Hepatocyte (in vitro differentiated cells): ENCODE measurements around the gene CCR3. TPM values are rescaled to one million over a fixed set of nuclear protein-coding genes. Genes with fewer than 3 reads are reported as not detected.

Source experiments
- DNase-seq: peaks from one replicate; pipeline ENCODE4 v3.0.0-alpha.2; 2016; ENCODE audit warnings: low spot score
- H2AFZ ChIP-seq: fragments of 200-600 bp; sonication (generic); 2 replicates; pipeline ENCODE4 v1.6.0; 2016; ENCODE audit warnings: antibody characterized with exemption, mild to moderate bottlenecking
- H3K27ac ChIP-seq: fragments of 200-600 bp; sonication (generic); 2 replicates; pipeline ENCODE4 v1.5.1; 2016; ENCODE audit warnings: mild to moderate bottlenecking
- H3K27me3 ChIP-seq: fragments of 200-600 bp; sonication (generic); 2 replicates; pipeline ENCODE4 v1.6.1; 2016
- H3K36me3 ChIP-seq: fragments of 200-600 bp; sonication (generic); replicated peaks from 2 replicates; pipeline ENCODE4 v1.5.1; 2016; ENCODE audit warnings: low read depth; ENCODE audit not compliant: insufficient read depth
- H3K4me1 ChIP-seq: fragments of 200-600 bp; sonication (generic); 2 replicates; pipeline ENCODE4 v1.5.1; 2016; ENCODE audit warnings: mild to moderate bottlenecking, moderate library complexity; ENCODE audit not compliant: insufficient read depth
- H3K4me2 ChIP-seq: fragments of 200-600 bp; sonication (generic); 2 replicates; pipeline ENCODE4 v1.6.0; 2016
- H3K4me3 ChIP-seq: fragments of 200-600 bp; sonication (generic); 2 replicates; pipeline ENCODE4 v1.5.1; 2016; ENCODE audit warnings: mild to moderate bottlenecking
- H3K79me2 ChIP-seq: fragments of 200-600 bp; sonication (generic); 2 replicates; pipeline ENCODE4 v1.6.0; 2017; ENCODE audit warnings: mild to moderate bottlenecking
- H3K9me2 ChIP-seq: fragments of 200-600 bp; sonication (generic); replicated peaks from 2 replicates; pipeline ENCODE4 v1.6.0; 2017; ENCODE audit warnings: mild to moderate bottlenecking; ENCODE audit not compliant: insufficient read depth
- H3K9me3 ChIP-seq: fragments of 200-600 bp; sonication (generic); 2 replicates; pipeline ENCODE4 v1.5.1; 2016; ENCODE audit warnings: low read depth, mild to moderate bottlenecking
- H4K20me1 ChIP-seq: fragments of 200-600 bp; sonication (generic); 2 replicates; pipeline ENCODE4 v1.6.0; 2016; ENCODE audit warnings: mild to moderate bottlenecking; ENCODE audit not compliant: insufficient read depth, poor library complexity, severe bottlenecking
- CTCF ChIP-seq: fragments of 200-600 bp; sonication (generic); IDR thresholded peaks from 2 replicates; pipeline ENCODE4 v1.5.1; 2016; ENCODE audit warnings: antibody characterized with exemption, mild to moderate bottlenecking; ENCODE audit not compliant: poor library complexity
- EZH2 ChIP-seq: fragments of 200-600 bp; sonication (generic); IDR thresholded peaks from 2 replicates; pipeline ENCODE4 v1.6.1; 2016; ENCODE audit warnings: antibody characterized with exemption, mild to moderate bottlenecking, borderline replicate concordance
- EZH2phosphoT487 ChIP-seq: fragments of 200-600 bp; sonication (generic); IDR thresholded peaks from one replicate; pipeline ENCODE4 v1.6.1; 2018; ENCODE audit warnings: antibody characterized with exemption, mild to moderate bottlenecking, low read depth, moderate library complexity; ENCODE audit not compliant: unreplicated experiment, severe bottlenecking
- WGBS: methylation state at CpG from one replicate; pipeline ENCODE4 v1.1.6; 2016; ENCODE audit warnings: low lambda C conversion rate; ENCODE audit errors: missing lambda C conversion rate; 5-methylcytosine and 5-hydroxymethylcytosine counted together
- polyA plus RNA-seq: library from polyadenylated mRNA; unstranded; fragments of >200 nt; fragmentation: Nextera tagmentation; extraction: Ambion mirVana; gene quantifications from 2 replicates; pipeline ENCODE4 v1.2.1, GENCODE V29; 2016
- total RNA-seq: library from RNA; depleted of rRNA; stranded (reverse); fragments of >200 nt; gene quantifications from 2 replicates; pipeline ENCODE4 v1.2.3, GENCODE V29; 2014

The CCR3 gene
- total and polyA plus RNA-seq, 2 experiments from 2014 or later = 0.12 TPM; not detected in 1

GRCh38 chr3:46278816-46279672 lies 36.8 kb downstream of the CCR3 start:
- H3K9me3 ChIP-seq = no peaks in the 10 kb centered on the region
- H3K36me3 ChIP-seq = no peaks in the 10 kb centered on the region

GRCh38 chr3:46280105-46280797 lies 38.0 kb downstream of the CCR3 start:
- H2AFZ ChIP-seq = no peak overlapping the region
- no peaks in the 10 kb centered on the region for H3K27me3 ChIP-seq
- no peak overlapping the region for H3K27ac ChIP-seq
- TF ChIP-seq CTCF (no peak), EZH2phosphoT487 (no peak)
- H3K36me3 ChIP-seq = no peaks in the 10 kb centered on the region
- 88% methylated on average over 5 of the region's 5 CpGs for whole genome bisulfite sequencing
- no peak overlapping the region for H3K4me2 ChIP-seq
- no peaks in the 10 kb centered on the region for H4K20me1 ChIP-seq
- no peak overlapping the region for H3K4me3 ChIP-seq
- H3K9me3 ChIP-seq = no peaks in the 10 kb centered on the region
- DNase-seq = peak; percentile 26
- H3K4me1 ChIP-seq = no peaks in the 10 kb centered on the region
- H3K79me2 ChIP-seq = no peaks in the 10 kb centered on the region
- no peaks in the 10 kb centered on the region for H3K9me2 ChIP-seq

More at GRCh38 chr3:46278816-46279672, 36.8 kb downstream of the CCR3 start:
- no peak for DNase-seq
- Histone ChIP-seq H3K9me2 (no peaks in the 10 kb centered on the region), H2AFZ (no peak overlapping the region), H4K20me1 (no peaks in the 10 kb centered on the region), H3K4me3 (no peak overlapping the region), H3K79me2 (no peaks in the 10 kb centered on the region), H3K4me1 (no peaks in the 10 kb centered on the region), H3K4me2 (no peak overlapping the region), H3K27me3 (no peaks in the 10 kb centered on the region), H3K27ac (no peak overlapping the region)
- 94% methylated on average over 3 of the region's 3 CpGs for WGBS
- TF ChIP-seq EZH2 (no peak), EZH2phosphoT487 (no peak), CTCF (no peak)

- Histone ChIP-seq H2AFZ (no peak overlapping the region), H3K4me2 (no peak overlapping the region), H3K36me3 (no peaks in the 10 kb centered on the region), H3K9me3 (no peaks in the 10 kb centered on the region), H3K4me1 (no peaks in the 10 kb centered on the region), H3K9me2 (no peaks in the 10 kb centered on the region), H3K27me3 (no peaks in the 10 kb centered on the region), H3K79me2 (no peaks in the 10 kb centered on the region), H3K27ac (no peak overlapping the region), H3K4me3 (no peak overlapping the region), H4K20me1 (no peaks in the 10 kb centered on the region)
- WGBS = 90% methylated on average over 1 of the region's 1 CpG
- TF ChIP-seq EZH2phosphoT487 (no peak), CTCF (no peak), EZH2 (no peak)
- DNase-seq = no peak
Measured at GRCh38 chr3:46281551-46281950, 39.3 kb downstream of the CCR3 start.
